GM23338 (cell line): ENCODE results near the gene ZBTB8A. TPM values are rescaled to one million over a fixed set of nuclear protein-coding genes. Genes with fewer than 3 reads are reported as not detected.

Experiments
- ATAC-seq: fragments of 200-7000 bp; cut with Tn5 transposase; 3 replicates; pipeline ENCODE4 v1.9.1; 2020
- DNase-seq: peaks from one replicate; pipeline ENCODE4 v3.0.0-alpha.2; 2015; ENCODE audit warnings: low spot score
- H2AFZ ChIP-seq: fragments of 200-600 bp; sonication (generic); 2 replicates; pipeline ENCODE4 v1.8.0; 2016; ENCODE audit warnings: antibody characterized with exemption, mild to moderate bottlenecking, moderate library complexity
- H3F3A ChIP-seq: fragments of 200-600 bp; sonication (generic); replicated peaks from 2 replicates; pipeline ENCODE4 v1.8.0; 2017; ENCODE audit warnings: antibody characterized with exemption, mixed run types, low read depth
- H3K27ac ChIP-seq: fragments of 200-600 bp; sonication (generic); 2 replicates; pipeline ENCODE4 v1.6.1; 2016; ENCODE audit warnings: low read depth
- H3K27me3 ChIP-seq: fragments of 200-600 bp; sonication (generic); 2 replicates; pipeline ENCODE4 v1.8.0; 2016; ENCODE audit warnings: mild to moderate bottlenecking, mixed run types, moderate library complexity; ENCODE audit not compliant: insufficient read depth
- H3K36me3 ChIP-seq: fragments of 200-600 bp; sonication (generic); 2 replicates; pipeline ENCODE4 v1.8.0; 2016; ENCODE audit warnings: mild to moderate bottlenecking; ENCODE audit not compliant: insufficient read depth
- H3K4me1 ChIP-seq: fragments of 200-600 bp; sonication (generic); 2 replicates; pipeline ENCODE4 v1.8.0; 2016; ENCODE audit warnings: mild to moderate bottlenecking, moderate library complexity; ENCODE audit not compliant: insufficient read depth
- H3K4me2 ChIP-seq: fragments of 200-600 bp; sonication (generic); 2 replicates; pipeline ENCODE4 v1.7.1; 2017; ENCODE audit warnings: mixed run types
- H3K4me3 ChIP-seq: fragments of 200-600 bp; sonication (generic); 2 replicates; pipeline ENCODE4 v1.6.1; 2016; ENCODE audit warnings: mixed run types
- H3K79me2 ChIP-seq: fragments of 200-600 bp; sonication (generic); replicated peaks from 2 replicates; pipeline ENCODE4 v1.8.0; 2017; ENCODE audit warnings: mild to moderate bottlenecking; ENCODE audit not compliant: insufficient read depth
- H3K9me2 ChIP-seq: fragments of 200-600 bp; sonication (generic); 2 replicates; pipeline ENCODE4 v1.8.0; 2017; ENCODE audit not compliant: insufficient read depth
- H4K20me1 ChIP-seq: fragments of 200-600 bp; sonication (generic); replicated peaks from 2 replicates; pipeline ENCODE4 v1.8.0; 2017; ENCODE audit warnings: mild to moderate bottlenecking; ENCODE audit not compliant: insufficient read depth
- H3K27ac Mint-ChIP-seq: 2 replicates; pipeline ENCODE4 v1.8.0; 2020; ENCODE audit warnings: inconsistent platforms, mild to moderate bottlenecking, moderate library complexity, mixed read lengths
- H3K27me3 Mint-ChIP-seq: 3 replicates; pipeline ENCODE4 v1.8.0; 2022; ENCODE audit warnings: low read depth, mild to moderate bottlenecking, moderate library complexity, mixed read lengths, inconsistent platforms; ENCODE audit not compliant: insufficient read depth, poor library complexity
- H3K36me3 Mint-ChIP-seq: 3 replicates; pipeline ENCODE4 v1.8.0; 2021; ENCODE audit warnings: low read depth, mild to moderate bottlenecking, inconsistent platforms, moderate library complexity, mixed read lengths
- H3K4me1 Mint-ChIP-seq: 3 replicates; pipeline ENCODE4 v1.8.0; 2020; ENCODE audit warnings: mild to moderate bottlenecking, inconsistent platforms, mixed read lengths
- H3K4me3 Mint-ChIP-seq: 3 replicates; pipeline ENCODE4 v1.8.0; 2021; ENCODE audit warnings: moderate library complexity, mild to moderate bottlenecking, inconsistent platforms, mixed read lengths
- H3K9me3 Mint-ChIP-seq: 3 replicates; pipeline ENCODE4 v1.8.0; 2020; ENCODE audit warnings: moderate library complexity, mild to moderate bottlenecking, inconsistent platforms, mixed read lengths
- CREB1 ChIP-seq: fragments of 250-450 bp; sonication (Bioruptor Pico); IDR thresholded peaks from 2 replicates; pipeline ENCODE4 v1.5.0; 2020; ENCODE audit warnings: low read depth, mild to moderate bottlenecking, moderate library complexity
- JUNB ChIP-seq: IDR thresholded peaks from one replicate; pipeline ENCODE4 v1.6.1; 2016; ENCODE audit warnings: antibody characterized with exemption; ENCODE audit not compliant: unreplicated experiment
- NANOG ChIP-seq: IDR thresholded peaks from 2 replicates; pipeline ENCODE4 v1.6.1; 2016; ENCODE audit warnings: antibody characterized with exemption, borderline replicate concordance
- POLR2AphosphoS5 ChIP-seq: IDR thresholded peaks from 2 replicates; pipeline ENCODE4 v1.6.1; 2016; ENCODE audit warnings: antibody characterized with exemption, low read depth
- ZNF114 ChIP-seq: fragments of 250-450 bp; sonication (Bioruptor Pico); IDR thresholded peaks from 2 replicates; pipeline ENCODE4 v1.5.0; 2020; ENCODE audit warnings: mild to moderate bottlenecking, moderate library complexity
- ZNF462 ChIP-seq: fragments of 250-450 bp; sonication (Bioruptor Pico); IDR thresholded peaks from 2 replicates; pipeline ENCODE4 v1.5.0; 2020; ENCODE audit warnings: mild to moderate bottlenecking, moderate library complexity
- polyA plus RNA-seq: library from polyadenylated mRNA; unstranded; fragments of >200 nt; fragmentation: Nextera tagmentation; extraction: Ambion mirVana; gene quantifications from 2 replicates; pipeline ENCODE4 v1.2.1, GENCODE V29; 2016
- total RNA-seq: library from RNA; depleted of rRNA; stranded (reverse); fragments of >200 nt; shearing (Covaris generic); gene quantifications from 2 replicates; pipeline ENCODE4 v1.2.3, GENCODE V29; 2014
- TF ChIP-seq, protein P1 (sequence below), 2 experiments: fragments of 200-600 bp in 1 of 2; sonication (generic) in 1 of 2; conservative IDR thresholded peaks; 2 replicates each; pipeline versions ENCODE4 v1.5.1 to v1.6.1; 2016 to 2017; ENCODE audit warnings: antibody characterized with exemption in 2 of 2, low read depth in 2 of 2, mild to moderate bottlenecking in 2 of 2, moderate library complexity in 1 of 2

The ZBTB8A gene
- total and polyA plus RNA-seq, 2 experiments from 2014 or later, result 6.1 to 8.4 TPM

- no peak for TF ChIP-seq ZNF462
- TF ChIP-seq POLR2AphosphoS5, result no peak
These were observed 72.6 kb downstream of the ZBTB8A start (continued) for GRCh38 chr1:32611859-32612188.

- Histone ChIP-seq H3F3A (no peaks in the 10 kb centered on the region; the same call in 1 of the 2 replicates), H2AFZ (peak overlapping the region; percentile 96), H3K4me3 (peak overlapping the region; percentile 53), H3K9me2 (no peaks in the 10 kb centered on the region), H3K4me1 (no peaks in the 10 kb centered on the region), H3K79me2 (no peaks in the 10 kb centered on the region), H3K4me2 (peak overlapping the region; percentile 82), H4K20me1 (no peaks in the 10 kb centered on the region), H3K27me3 (no peaks in the 10 kb centered on the region), H3K27ac (0 out of 2 replicates have a peak overlapping the region, but pooled peaks have one; percentile 20), H3K36me3 (no peaks in the 10 kb centered on the region)
- TF ChIP-seq, protein P1, sequence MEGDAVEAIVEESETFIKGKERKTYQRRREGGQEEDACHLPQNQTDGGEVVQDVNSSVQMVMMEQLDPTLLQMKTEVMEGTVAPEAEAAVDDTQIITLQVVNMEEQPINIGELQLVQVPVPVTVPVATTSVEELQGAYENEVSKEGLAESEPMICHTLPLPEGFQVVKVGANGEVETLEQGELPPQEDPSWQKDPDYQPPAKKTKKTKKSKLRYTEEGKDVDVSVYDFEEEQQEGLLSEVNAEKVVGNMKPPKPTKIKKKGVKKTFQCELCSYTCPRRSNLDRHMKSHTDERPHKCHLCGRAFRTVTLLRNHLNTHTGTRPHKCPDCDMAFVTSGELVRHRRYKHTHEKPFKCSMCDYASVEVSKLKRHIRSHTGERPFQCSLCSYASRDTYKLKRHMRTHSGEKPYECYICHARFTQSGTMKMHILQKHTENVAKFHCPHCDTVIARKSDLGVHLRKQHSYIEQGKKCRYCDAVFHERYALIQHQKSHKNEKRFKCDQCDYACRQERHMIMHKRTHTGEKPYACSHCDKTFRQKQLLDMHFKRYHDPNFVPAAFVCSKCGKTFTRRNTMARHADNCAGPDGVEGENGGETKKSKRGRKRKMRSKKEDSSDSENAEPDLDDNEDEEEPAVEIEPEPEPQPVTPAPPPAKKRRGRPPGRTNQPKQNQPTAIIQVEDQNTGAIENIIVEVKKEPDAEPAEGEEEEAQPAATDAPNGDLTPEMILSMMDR (conservative IDR thresholded peaks at IDR 0.05; ENCODE audit: low read depth in 2 of 2), result 0 out of 4 replicates have a peak, but pooled peaks of 1 of the 2 experiments have one; percentile 4
- TF ChIP-seq CREB1 (CRISPR knock-in tag), result peak; percentile 37; the same call in 1 of the 2 replicates
- peak; percentile 88 for TF ChIP-seq POLR2AphosphoS5
- TF ChIP-seq JUNB, result no peak
- TF ChIP-seq ZNF114 (CRISPR knock-in tag), result no peak
- no peak for TF ChIP-seq NANOG
- H3K4me3 Mint-ChIP-seq, result peak overlapping the region; percentile 78
- H3K36me3 Mint-ChIP-seq, result no peaks in the 10 kb centered on the region
- ATAC-seq, result peak; percentile 99
- peaks cover 5% of the 10 kb centered on the region for H3K27me3 Mint-ChIP-seq
- peak overlapping the region; percentile 33 for H3K27ac Mint-ChIP-seq
- H3K9me3 Mint-ChIP-seq, result no peaks in the 10 kb centered on the region
- H3K4me1 Mint-ChIP-seq, result peaks cover 5% of the 10 kb centered on the region; the same call in 2 of the 3 replicates
- DNase-seq, result peak; percentile 95
These were observed 73.1 kb downstream of the ZBTB8A start for GRCh38 chr1:32612189-32612881.
